Measurements from ENCODE around the gene UNC93A. TPM values are rescaled to one million over a fixed set of nuclear protein-coding genes. Genes with fewer than 3 reads are reported as not detected.

UNC93A gene
- total RNA-seq, 3 donors from 2014 or later = not detected

GRCh38 chr6:167325766-167326165 lies 34.7 kb downstream of the UNC93A start:
- Mint-ChIP-seq H3K4me3 (no peak overlapping the region), H3K36me3 (ENCODE audit: insufficient read depth) (no peaks in the 10 kb centered on the region), H3K9me3 (no peaks in the 10 kb centered on the region), H3K27me3 (ENCODE audit: low read depth) (peaks cover 9% of the 10 kb centered on the region), H3K4me1 (ENCODE audit: low read depth) (no peaks in the 10 kb centered on the region)
- DNase-seq = no peak
- ATAC-seq = no peak

GRCh38 chr6:167327391-167327790 lies 36.3 kb downstream of the UNC93A start:
- H3K4me1 Mint-ChIP-seq (ENCODE audit: low read depth) = no peaks in the 10 kb centered on the region
- DNase-seq (no peak), ATAC-seq (no peak)

GRCh38 chr6:167328086-167328485 lies 37.0 kb downstream of the UNC93A start:
- Mint-ChIP-seq H3K4me1 (ENCODE audit: low read depth) (no peaks in the 10 kb centered on the region), H3K4me3 (no peak overlapping the region), H3K9me3 (no peaks in the 10 kb centered on the region), H3K36me3 (ENCODE audit: insufficient read depth) (no peaks in the 10 kb centered on the region), H3K27me3 (ENCODE audit: low read depth) (peaks cover 6% of the 10 kb centered on the region)
- no peak for ATAC-seq
- DNase-seq = no peak

More at GRCh38 chr6:167327391-167327790, 36.3 kb downstream of the UNC93A start:
- Mint-ChIP-seq H3K36me3 (ENCODE audit: insufficient read depth) (no peaks in the 10 kb centered on the region), H3K4me3 (no peak overlapping the region), H3K27me3 (ENCODE audit: low read depth) (peaks cover 6% of the 10 kb centered on the region), H3K9me3 (no peaks in the 10 kb centered on the region)

- DNase-seq (no peak), ATAC-seq (peak; percentile 51 to 78)
- H3K4me3 Mint-ChIP-seq = no peak overlapping the region
- H3K4me1 Mint-ChIP-seq (ENCODE audit: low read depth) = no peaks in the 10 kb centered on the region
- no peaks in the 10 kb centered on the region for H3K9me3 Mint-ChIP-seq
- peaks cover 4% of the 10 kb centered on the region for H3K27me3 Mint-ChIP-seq (ENCODE audit: low read depth)
- no peaks in the 10 kb centered on the region for H3K36me3 Mint-ChIP-seq (ENCODE audit: insufficient read depth)
Observed at GRCh38 chr6:167329014-167329413, 37.9 kb downstream of the UNC93A start.

- DNase-seq (no peak), ATAC-seq (no peak)
- Mint-ChIP-seq H3K9me3 (no peaks in the 10 kb centered on the region), H3K27me3 (ENCODE audit: low read depth) (peaks cover 2% of the 10 kb centered on the region), H3K4me1 (ENCODE audit: low read depth) (no peaks in the 10 kb centered on the region), H3K36me3 (ENCODE audit: insufficient read depth) (no peaks in the 10 kb centered on the region), H3K4me3 (no peak overlapping the region)
Observed at GRCh38 chr6:167330750-167331149, 39.6 kb downstream of the UNC93A start.

GRCh38 chr6:167331565-167331964 lies 40.5 kb downstream of the UNC93A start:
- Mint-ChIP-seq H3K4me1 (ENCODE audit: low read depth) (no peaks in the 10 kb centered on the region), H3K4me3 (no peak overlapping the region), H3K36me3 (ENCODE audit: insufficient read depth) (no peaks in the 10 kb centered on the region), H3K9me3 (no peaks in the 10 kb centered on the region), H3K27me3 (ENCODE audit: low read depth) (peaks cover 3% of the 10 kb centered on the region)
- no peak for DNase-seq
- ATAC-seq = no peak

GRCh38 chr6:167336844-167337630 lies 45.9 kb downstream of the UNC93A start:
- Mint-ChIP-seq H3K4me1 (ENCODE audit: low read depth) (no peaks in the 10 kb centered on the region), H3K36me3 (ENCODE audit: insufficient read depth) (no peaks in the 10 kb centered on the region), H3K27me3 (ENCODE audit: low read depth) (peaks cover 15% of the 10 kb centered on the region), H3K9me3 (no peaks in the 10 kb centered on the region), H3K4me3 (no peak overlapping the region)
- no peak for DNase-seq
- no peak for ATAC-seq

GRCh38 chr6:167337675-167338449 lies 46.7 kb downstream of the UNC93A start:
- Mint-ChIP-seq H3K36me3 (ENCODE audit: insufficient read depth) (no peaks in the 10 kb centered on the region), H3K27me3 (ENCODE audit: low read depth) (peaks cover 15% of the 10 kb centered on the region), H3K4me1 (ENCODE audit: low read depth) (no peaks in the 10 kb centered on the region), H3K4me3 (no peak overlapping the region), H3K9me3 (no peaks in the 10 kb centered on the region)
- ATAC-seq = no peak
- no peak for DNase-seq

- H3K4me3 Mint-ChIP-seq = no peak overlapping the region
- no peaks in the 10 kb centered on the region for H3K4me1 Mint-ChIP-seq (ENCODE audit: low read depth)
- peaks cover 15% of the 10 kb centered on the region for H3K27me3 Mint-ChIP-seq (ENCODE audit: low read depth)
- no peaks in the 10 kb centered on the region for H3K36me3 Mint-ChIP-seq (ENCODE audit: insufficient read depth)
- no peaks in the 10 kb centered on the region for H3K9me3 Mint-ChIP-seq
- DNase-seq (no peak), ATAC-seq (no peak)
Observed at GRCh38 chr6:167338541-167339117, 47.5 kb downstream of the UNC93A start.

GRCh38 chr6:167341038-167341583 lies 50.0 kb downstream of the UNC93A start:
- H3K4me1 Mint-ChIP-seq (ENCODE audit: low read depth) = no peaks in the 10 kb centered on the region
- peaks cover 13% of the 10 kb centered on the region for H3K27me3 Mint-ChIP-seq (ENCODE audit: low read depth)
- ATAC-seq (no peak), DNase-seq (no peak)
- no peaks in the 10 kb centered on the region for H3K36me3 Mint-ChIP-seq (ENCODE audit: insufficient read depth)
- H3K9me3 Mint-ChIP-seq = no peaks in the 10 kb centered on the region
- no peak overlapping the region for H3K4me3 Mint-ChIP-seq

- H3K36me3 Mint-ChIP-seq (ENCODE audit: insufficient read depth) = no peaks in the 10 kb centered on the region
- H3K9me3 Mint-ChIP-seq = no peaks in the 10 kb centered on the region
- no peak overlapping the region for H3K4me3 Mint-ChIP-seq
- no peak for ATAC-seq
- DNase-seq = no peak
- no peaks in the 10 kb centered on the region for H3K4me1 Mint-ChIP-seq (ENCODE audit: low read depth)
- H3K27me3 Mint-ChIP-seq (ENCODE audit: low read depth) = peaks cover 8% of the 10 kb centered on the region
Observed at GRCh38 chr6:167341665-167342655, 50.8 kb downstream of the UNC93A start.

- Mint-ChIP-seq H3K4me1 (ENCODE audit: low read depth) (no peaks in the 10 kb centered on the region), H3K27me3 (ENCODE audit: low read depth) (peaks cover 4% of the 10 kb centered on the region), H3K9me3 (no peaks in the 10 kb centered on the region), H3K4me3 (no peak overlapping the region), H3K36me3 (ENCODE audit: insufficient read depth) (no peaks in the 10 kb centered on the region)
- no peak for ATAC-seq
- DNase-seq = no peak
Observed at GRCh38 chr6:167342879-167343610, 51.9 kb downstream of the UNC93A start.

- no peak for DNase-seq
- no peaks in the 10 kb centered on the region for H3K9me3 Mint-ChIP-seq
- H3K27me3 Mint-ChIP-seq (ENCODE audit: low read depth) = peaks cover 12% of the 10 kb centered on the region
- peaks cover 9% of the 10 kb centered on the region for H3K4me1 Mint-ChIP-seq (ENCODE audit: low read depth)
- H3K4me3 Mint-ChIP-seq = no peak overlapping the region
- H3K36me3 Mint-ChIP-seq (ENCODE audit: insufficient read depth) = no peaks in the 10 kb centered on the region
- ATAC-seq = no peak
Observed at GRCh38 chr6:167345348-167345747, 54.2 kb downstream of the UNC93A start.

Data from activated T-cell treated with anti-CD3 and anti-CD28 coated beads, Interleukin-2, amount 50 U/mL, for 4 hours (primary cell).